Testis (tissue), 2 donors: Measurements from ENCODE around the gene NIPSNAP2.

Experiments used
- CTCF ChIP-seq, 3 experiments: fragments of 450-650 bp in 2 of 3; fragments of 200-600 bp in 1 of 3; sonication (generic) in 1 of 3; IDR thresholded peaks; one replicate each; pipeline ENCODE4 v1.5.1; 2016 to 2019; ENCODE audit warnings: antibody characterized with exemption in 3 of 3, mild to moderate bottlenecking in 2 of 3, moderate library complexity in 1 of 3
- POLR2A ChIP-seq: fragments of 450-650 bp; IDR thresholded peaks from one replicate; pipeline ENCODE4 v1.6.1; 2017; ENCODE audit warnings: antibody characterized with exemption, mild to moderate bottlenecking, moderate library complexity

DNA sequence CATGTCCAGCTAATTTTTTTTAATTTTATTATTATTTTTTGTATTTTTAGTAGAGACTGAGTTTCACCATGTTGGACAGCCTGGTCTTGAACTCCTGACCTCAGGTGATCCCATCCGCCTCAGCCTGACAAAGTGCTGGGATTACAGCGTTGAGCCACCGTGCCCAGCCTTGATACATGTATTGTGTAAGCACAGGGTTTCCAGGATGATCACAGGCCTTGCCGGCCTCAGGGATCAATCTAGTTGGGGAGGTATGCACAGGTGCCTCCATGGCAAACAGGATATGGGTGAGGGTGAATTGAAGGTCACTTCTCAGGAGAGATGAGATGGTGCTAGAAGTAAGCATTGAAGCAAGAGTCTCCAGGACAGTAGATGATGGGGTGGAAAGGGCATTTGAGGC lies 7.2 kb upstream of the NIPSNAP2 start:
- TF ChIP-seq POLR2A (no peak), CTCF (IDR thresholded peaks at IDR 0.05) (no peak)
